ENCODE data around the gene TACSTD2. TPM values are rescaled to one million over a fixed set of nuclear protein-coding genes. Genes with fewer than 3 reads are reported as not detected.

The TACSTD2 gene
- total and polyA plus RNA-seq, 2 donors (not counting 1 experiment from before 2014, with no cell fraction given), result not detected

DNA sequence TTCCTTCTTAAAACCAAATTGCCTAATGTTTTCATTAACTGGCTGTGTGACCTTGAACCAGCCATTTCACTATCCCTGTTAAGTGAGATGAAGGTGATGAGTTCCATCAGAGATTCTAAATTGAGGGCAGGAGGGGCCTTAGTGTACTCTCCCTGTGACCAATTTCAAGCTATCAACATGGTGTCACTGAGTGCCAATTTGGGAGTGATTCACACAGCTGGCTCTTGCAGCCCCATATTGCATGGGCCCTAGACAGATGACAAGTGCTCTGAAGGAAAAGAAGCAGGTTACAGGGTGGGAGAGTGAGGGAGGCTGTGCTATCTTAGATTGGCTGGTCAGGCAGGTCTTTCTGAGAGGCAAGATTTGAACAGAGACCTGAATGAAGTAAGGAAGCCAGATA is 13.0 kb upstream of the TACSTD2 start:
- no peaks in the 10 kb centered on the region for H3K9me3 Mint-ChIP-seq (ENCODE audit: insufficient read depth)
- CTCF ChIA-PET, result no interaction called here
- H3K4me2 ChIP-seq (replicated peaks; ENCODE audit: low read depth, low read length, poor library complexity, severe bottlenecking), result no peak overlapping the region
- no peaks in the 10 kb centered on the region for H3K79me2 ChIP-seq (ENCODE audit: control insufficient read depth, insufficient read depth, low read length)
- H3K4me1 ChIP-seq (ENCODE audit: control insufficient read depth in 2 of 2, insufficient read depth in 2 of 2, low read length in 2 of 2), result no peaks in the 10 kb centered on the region
- H3K4me3 Mint-ChIP-seq, result no peak overlapping the region
- H3K27me3 ChIP-seq (replicated peaks in 1 of 4; ENCODE audit: control extremely low read depth in 1 of 4, control insufficient read depth in 3 of 4, insufficient read depth in 4 of 4, low read length in 3 of 4), result peaks cover 0 to 15% (median 5%) of the 10 kb centered on the region in 4 experiments
- DNase-seq (no peak), ATAC-seq (ENCODE audit: low read depth) (no peak)
- H2AFZ ChIP-seq (ENCODE audit: insufficient read depth, low read depth, low read length, poor library complexity, severe bottlenecking), result no peak overlapping the region
- intact Hi-C loops (cut with micrococcal nuclease), result no loop called here
- no peak for TF ChIP-seq EZH2 (IDR thresholded peaks at IDR 0.05; ENCODE audit: borderline replicate concordance, insufficient read depth, low read depth, low read length, poor library complexity, severe bottlenecking)
- TF ChIP-seq, protein P1, sequence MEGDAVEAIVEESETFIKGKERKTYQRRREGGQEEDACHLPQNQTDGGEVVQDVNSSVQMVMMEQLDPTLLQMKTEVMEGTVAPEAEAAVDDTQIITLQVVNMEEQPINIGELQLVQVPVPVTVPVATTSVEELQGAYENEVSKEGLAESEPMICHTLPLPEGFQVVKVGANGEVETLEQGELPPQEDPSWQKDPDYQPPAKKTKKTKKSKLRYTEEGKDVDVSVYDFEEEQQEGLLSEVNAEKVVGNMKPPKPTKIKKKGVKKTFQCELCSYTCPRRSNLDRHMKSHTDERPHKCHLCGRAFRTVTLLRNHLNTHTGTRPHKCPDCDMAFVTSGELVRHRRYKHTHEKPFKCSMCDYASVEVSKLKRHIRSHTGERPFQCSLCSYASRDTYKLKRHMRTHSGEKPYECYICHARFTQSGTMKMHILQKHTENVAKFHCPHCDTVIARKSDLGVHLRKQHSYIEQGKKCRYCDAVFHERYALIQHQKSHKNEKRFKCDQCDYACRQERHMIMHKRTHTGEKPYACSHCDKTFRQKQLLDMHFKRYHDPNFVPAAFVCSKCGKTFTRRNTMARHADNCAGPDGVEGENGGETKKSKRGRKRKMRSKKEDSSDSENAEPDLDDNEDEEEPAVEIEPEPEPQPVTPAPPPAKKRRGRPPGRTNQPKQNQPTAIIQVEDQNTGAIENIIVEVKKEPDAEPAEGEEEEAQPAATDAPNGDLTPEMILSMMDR (IDR thresholded peaks at IDR 0.05), result no peak
- H3K36me3 ChIP-seq (replicated peaks in 1 of 2; ENCODE audit: control extremely low read depth in 1 of 2, control insufficient read depth in 1 of 2, extremely low read depth in 1 of 2, insufficient read depth in 2 of 2, low read length in 1 of 2), result no peaks in the 10 kb centered on the region
- no peaks in the 10 kb centered on the region for H3K9me3 ChIP-seq (ENCODE audit: control extremely low read depth in 1 of 3, control insufficient read depth in 2 of 3, insufficient read depth in 1 of 3, low read length in 2 of 3)
- no peaks in the 10 kb centered on the region for H3K4me1 Mint-ChIP-seq
- no peak overlapping the region for H3K9ac ChIP-seq (ENCODE audit: low read length)
- POLR2A ChIA-PET, result no interaction called here
- no peak overlapping the region for H3K4me3 ChIP-seq (ENCODE audit: control extremely low read depth in 1 of 5, extremely low read depth in 1 of 5, insufficient read depth in 1 of 5, low read depth in 2 of 5, low read length in 4 of 5)
- H3K27ac ChIP-seq (ENCODE audit: low read length in 2 of 2), result no peak overlapping the region
- peaks cover 49% of the 10 kb centered on the region for H3K27me3 Mint-ChIP-seq
- no peak overlapping the region for H3K27ac Mint-ChIP-seq
- H4K20me1 ChIP-seq (ENCODE audit: control insufficient read depth, insufficient read depth, low read length, poor library complexity, severe bottlenecking), result no peaks in the 10 kb centered on the region

DNA sequence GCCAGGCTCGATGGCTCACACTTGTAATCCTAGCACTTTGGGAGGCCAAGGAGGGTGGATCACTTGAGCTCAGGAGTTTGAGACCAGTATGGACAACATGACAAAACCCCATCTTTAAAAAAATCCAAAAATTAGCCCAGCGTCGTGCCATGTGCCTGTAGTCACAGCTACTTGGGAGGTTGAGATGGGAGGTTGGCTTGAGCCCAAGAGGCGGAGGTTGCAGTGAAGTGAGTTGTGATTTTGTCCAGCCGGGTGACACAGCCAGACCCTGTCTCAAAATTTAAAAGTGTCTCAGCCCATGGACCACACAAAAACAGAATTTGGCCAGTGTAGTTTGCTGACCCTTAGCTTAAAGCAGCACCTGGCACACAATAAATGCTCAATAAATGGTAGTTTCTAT is 11.3 kb upstream of the TACSTD2 start:
- DNase-seq, result no peak
- intact Hi-C loops (cut with micrococcal nuclease), result no loop called here
- Histone ChIP-seq H3K4me3 (ENCODE audit: control extremely low read depth in 1 of 5, extremely low read depth in 1 of 5, insufficient read depth in 1 of 5, low read depth in 2 of 5, low read length in 4 of 5) (no peak overlapping the region), H3K9me3 (ENCODE audit: control extremely low read depth in 1 of 3, control insufficient read depth in 2 of 3, insufficient read depth in 1 of 3, low read length in 2 of 3) (no peaks in the 10 kb centered on the region), H3K36me3 (replicated peaks in 1 of 2; ENCODE audit: control extremely low read depth in 1 of 2, control insufficient read depth in 1 of 2, extremely low read depth in 1 of 2, insufficient read depth in 2 of 2, low read length in 1 of 2) (no peaks in the 10 kb centered on the region), H3K27me3 (replicated peaks in 1 of 4; ENCODE audit: control extremely low read depth in 1 of 4, control insufficient read depth in 3 of 4, insufficient read depth in 4 of 4, low read length in 3 of 4) (peaks cover 0 to 15% (median 5%) of the 10 kb centered on the region in 4 experiments), H3K4me2 (replicated peaks; ENCODE audit: low read depth, low read length, poor library complexity, severe bottlenecking) (no peak overlapping the region), H4K20me1 (ENCODE audit: control insufficient read depth, insufficient read depth, low read length, poor library complexity, severe bottlenecking) (no peaks in the 10 kb centered on the region), H3K27ac (ENCODE audit: low read length in 2 of 2) (no peak overlapping the region), H3K79me2 (ENCODE audit: control insufficient read depth, insufficient read depth, low read length) (no peaks in the 10 kb centered on the region), H2AFZ (ENCODE audit: insufficient read depth, low read depth, low read length, poor library complexity, severe bottlenecking) (no peak overlapping the region), H3K4me1 (ENCODE audit: control insufficient read depth in 2 of 2, insufficient read depth in 2 of 2, low read length in 2 of 2) (no peaks in the 10 kb centered on the region), H3K9ac (ENCODE audit: low read length) (no peak overlapping the region)
- Mint-ChIP-seq H3K4me3 (no peak overlapping the region), H3K9me3 (ENCODE audit: insufficient read depth) (no peaks in the 10 kb centered on the region), H3K4me1 (peaks cover 5% of the 10 kb centered on the region), H3K27ac (no peak overlapping the region), H3K27me3 (peaks cover 51% of the 10 kb centered on the region)
- TF ChIP-seq EZH2 (IDR thresholded peaks at IDR 0.05; ENCODE audit: borderline replicate concordance, insufficient read depth, low read depth, low read length, poor library complexity, severe bottlenecking), result no peak
- TF ChIP-seq, protein P1 (IDR thresholded peaks at IDR 0.05), result no peak
- 100% methylated on average over 1 of the region's 5 CpGs for WGBS (ENCODE audit: insufficient coverage)
- no peak for ATAC-seq (ENCODE audit: low read depth)
- POLR2A ChIA-PET, result no interaction called here
- CTCF ChIA-PET, result no interaction called here
